NCI-H1092 (cell line): Measurements from ENCODE around the gene SHISAL2A.
"Not testable (repeated sequence)": the region's sequence is repeated elsewhere in the genome, so short reads cannot be mapped to it uniquely, and the experiment has no call there.

ENCODE experiments used
- DNase-seq: peaks from one replicate; lab custom pipeline; 2025; lab: John Stamatoyannopoulos, UW

The SHISAL2A gene

DNA sequence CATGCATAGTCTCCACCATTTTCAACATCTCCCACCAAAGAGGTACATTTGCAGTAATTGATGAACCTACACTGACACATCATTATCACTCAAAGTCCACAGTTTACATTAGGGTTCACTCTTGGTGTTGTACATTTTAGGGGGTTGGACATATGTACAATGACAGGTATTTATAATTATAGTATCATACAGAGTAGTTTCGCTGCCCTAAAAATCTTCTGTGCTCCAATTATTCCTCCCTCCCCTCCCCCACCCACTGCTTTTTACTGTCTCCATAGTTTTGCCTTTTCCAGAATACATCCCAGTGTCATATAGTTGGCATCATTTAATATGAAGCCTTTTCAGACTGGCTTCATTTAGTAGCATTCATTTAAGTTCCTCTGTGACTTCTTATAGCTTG, 51.6 kb downstream of the SHISAL2A start:
- DNase-seq: no peak

DNA sequence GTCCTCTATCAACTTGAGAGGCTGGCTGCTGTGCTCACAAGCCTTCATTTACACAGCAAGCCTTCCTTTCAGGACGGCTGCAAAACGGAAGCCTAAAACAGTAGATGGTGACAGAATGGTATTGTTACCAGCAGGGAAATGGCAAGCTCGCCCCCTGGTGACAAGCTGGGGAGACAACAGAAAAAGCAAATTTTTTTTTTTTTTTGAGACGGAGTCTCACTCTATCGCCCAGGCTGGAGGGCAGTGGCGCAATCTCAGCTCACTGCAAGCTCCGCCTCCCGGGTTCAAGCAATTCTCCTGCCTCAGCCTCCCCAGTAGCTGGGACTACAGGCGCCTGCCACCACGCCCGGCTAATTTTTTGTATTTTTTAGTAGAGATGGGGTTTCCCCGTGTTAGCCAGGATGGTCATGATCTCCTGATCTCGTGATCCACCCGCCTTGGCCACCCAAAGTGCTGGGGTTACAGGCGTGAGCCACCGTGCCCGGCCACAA, 53.3 kb downstream of the SHISAL2A start:
- DNase-seq: not testable (repeated sequence)

DNA sequence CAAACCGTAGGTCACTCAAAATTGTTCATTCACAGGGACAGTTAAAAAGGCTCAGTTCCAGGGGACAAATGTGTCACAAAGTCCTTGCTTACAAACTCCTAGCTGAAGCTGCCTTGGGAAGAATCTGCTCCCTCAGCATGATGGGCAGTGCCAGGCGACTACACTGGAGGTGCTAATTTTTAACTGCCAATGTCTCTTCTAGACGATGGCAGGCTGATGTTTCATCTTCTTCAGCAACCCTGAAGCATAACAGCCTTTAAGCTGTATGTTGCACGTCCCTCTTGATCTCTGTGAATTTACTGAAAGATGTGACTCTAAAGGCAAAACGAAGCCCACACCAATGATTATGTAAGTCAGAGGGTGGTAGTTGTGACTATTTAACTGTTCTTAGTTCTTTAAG, 53.9 kb downstream of the SHISAL2A start:
- DNase-seq: no peak

DNA sequence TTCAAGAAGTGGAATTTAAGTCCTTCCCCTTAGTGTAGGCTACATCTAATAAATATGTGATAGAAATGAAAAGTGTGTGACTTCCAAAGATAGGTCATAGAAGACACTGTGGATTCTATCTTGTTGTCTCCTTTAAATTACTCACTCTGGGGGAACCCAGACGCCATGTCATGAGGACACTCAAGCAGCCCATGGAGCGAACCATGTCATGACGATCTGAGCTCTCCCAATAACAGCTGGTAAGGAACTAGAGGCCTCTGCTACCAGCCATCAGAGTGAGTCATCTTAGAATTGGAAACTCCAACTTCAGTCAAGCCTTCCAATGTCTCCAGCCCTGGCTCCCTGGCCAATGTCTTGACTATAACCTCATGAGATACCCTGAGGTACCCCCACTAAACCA, 58.9 kb downstream of the SHISAL2A start:
- no peak for DNase-seq

DNA sequence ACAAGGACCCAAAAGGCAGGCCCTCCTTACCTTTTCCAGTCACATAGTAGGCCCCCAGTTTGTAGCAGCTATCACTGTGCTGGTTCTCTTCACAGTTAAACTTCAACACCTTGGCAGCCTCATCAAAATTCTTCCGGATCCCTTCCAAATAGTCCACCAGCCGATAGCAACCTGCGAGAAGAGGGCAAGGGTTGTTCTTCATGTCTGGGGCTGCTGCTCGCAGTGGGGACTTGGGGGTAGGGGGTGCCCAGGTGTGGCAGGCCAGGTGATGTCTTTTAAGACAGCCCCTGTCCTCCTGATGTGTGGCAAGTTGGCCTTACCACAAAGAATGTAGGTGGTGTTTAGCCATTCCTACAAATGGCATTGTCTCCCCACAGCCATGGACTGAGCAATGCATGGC, 59.7 kb downstream of the SHISAL2A start:
- DNase-seq: no peak

DNA sequence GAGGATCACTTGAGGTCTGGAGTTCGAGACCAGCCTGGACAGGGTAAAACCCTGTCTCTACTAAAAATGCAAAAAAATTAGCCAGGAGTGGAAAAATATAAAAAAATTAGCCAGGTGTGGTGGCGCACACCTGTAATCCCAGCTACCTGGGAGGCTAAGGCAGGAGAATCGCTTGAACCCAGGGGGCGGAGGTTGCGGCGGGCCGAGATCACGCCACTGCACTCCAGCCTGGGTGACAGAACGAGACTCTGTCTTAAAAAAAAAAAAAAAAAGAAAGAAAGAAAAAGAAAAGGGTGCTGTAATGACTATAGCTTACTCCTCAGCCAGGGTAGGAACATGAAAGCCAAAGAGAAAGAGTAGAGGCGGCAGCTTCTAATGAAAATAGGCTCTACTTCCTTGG, 60.4 kb downstream of the SHISAL2A start:
- DNase-seq: not testable (repeated sequence)

DNA sequence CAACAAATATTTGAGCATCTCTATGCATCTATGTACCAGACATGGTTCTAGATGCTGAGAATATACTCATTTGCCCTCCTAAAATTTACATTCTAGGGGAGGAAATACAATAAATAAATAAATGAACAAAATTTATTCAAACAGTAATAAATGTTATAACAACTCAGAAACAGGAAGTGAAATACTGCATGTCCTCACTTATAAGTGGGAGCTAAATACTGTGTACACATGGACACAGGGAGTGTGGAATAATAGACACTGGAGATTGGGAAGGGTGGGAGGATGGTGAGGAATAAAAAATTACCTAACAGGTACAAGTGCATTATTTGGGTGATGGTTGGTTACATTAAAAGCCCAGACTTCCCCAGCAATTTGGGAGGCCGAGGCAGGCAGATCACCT, 60.9 kb downstream of the SHISAL2A start:
- DNase-seq: no peak

DNA sequence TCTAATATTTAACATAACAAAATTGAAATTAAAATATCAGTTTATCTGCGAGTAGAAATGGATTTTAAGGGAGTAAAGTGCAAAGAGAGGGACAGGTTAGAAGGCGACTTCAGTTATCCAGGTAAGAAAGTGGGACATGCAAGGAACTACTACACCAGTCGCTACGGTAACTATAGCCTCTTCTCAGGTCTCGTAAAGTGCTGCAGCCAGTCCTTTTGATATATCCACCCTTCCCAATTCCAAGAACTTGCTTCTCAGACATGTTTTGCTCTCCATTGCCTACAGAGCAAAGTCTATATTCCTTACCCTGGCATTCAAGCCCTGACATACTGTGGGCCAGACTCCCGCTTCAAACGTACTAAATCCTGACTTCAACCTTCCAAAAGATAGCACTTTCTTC, 62.7 kb downstream of the SHISAL2A start:
- DNase-seq: no peak

DNA sequence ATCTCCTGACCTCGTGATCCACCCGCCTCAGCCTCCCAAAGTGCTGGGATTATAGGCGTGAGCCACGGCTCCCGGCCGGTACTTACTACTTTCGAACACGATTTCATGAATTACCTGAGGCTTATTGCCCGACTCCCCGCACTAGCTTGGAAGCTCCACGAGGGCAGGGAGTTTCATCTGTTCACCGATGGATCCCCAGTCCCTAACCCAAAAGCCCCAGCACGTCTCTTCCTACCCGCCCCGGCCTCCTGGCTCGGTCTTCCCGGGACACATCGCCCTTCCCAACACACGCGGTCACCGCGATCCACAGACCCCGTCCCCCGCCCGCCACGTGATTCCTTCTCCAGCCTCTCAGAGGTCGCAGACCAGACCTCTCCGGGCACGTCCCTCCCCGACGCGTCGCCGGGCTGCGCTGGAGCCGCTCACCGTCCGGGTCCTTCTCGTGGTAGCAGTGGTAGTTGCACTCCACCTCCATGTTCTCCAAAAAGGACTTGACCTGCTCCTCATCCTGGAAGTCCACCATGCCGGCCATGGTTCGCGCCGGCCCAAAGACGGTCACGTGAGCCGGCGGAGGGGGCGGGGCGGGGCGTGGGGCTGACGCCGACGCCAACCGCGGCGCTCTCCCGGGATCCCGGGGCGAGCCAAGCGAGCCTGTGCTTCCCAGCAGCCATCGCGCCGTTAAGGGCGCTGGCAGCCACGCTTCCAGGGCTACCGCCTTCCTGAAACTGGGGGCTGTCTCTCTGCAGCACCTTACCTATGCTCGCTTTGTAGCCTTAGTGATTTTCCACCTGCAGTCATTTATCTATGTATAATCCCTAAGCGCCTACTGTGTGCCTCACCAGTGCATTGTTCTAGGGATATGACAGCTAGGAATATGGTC, 65.1 kb downstream of the SHISAL2A start, which contains the start of gene COA7:
Gene COA7, minus strand, starts transcription at position 553 of the 880 bp plus-strand sequence. Its CDS starts 21 bp downstream, at position 532.
- DNase-seq: peak; percentile 66

DNA sequence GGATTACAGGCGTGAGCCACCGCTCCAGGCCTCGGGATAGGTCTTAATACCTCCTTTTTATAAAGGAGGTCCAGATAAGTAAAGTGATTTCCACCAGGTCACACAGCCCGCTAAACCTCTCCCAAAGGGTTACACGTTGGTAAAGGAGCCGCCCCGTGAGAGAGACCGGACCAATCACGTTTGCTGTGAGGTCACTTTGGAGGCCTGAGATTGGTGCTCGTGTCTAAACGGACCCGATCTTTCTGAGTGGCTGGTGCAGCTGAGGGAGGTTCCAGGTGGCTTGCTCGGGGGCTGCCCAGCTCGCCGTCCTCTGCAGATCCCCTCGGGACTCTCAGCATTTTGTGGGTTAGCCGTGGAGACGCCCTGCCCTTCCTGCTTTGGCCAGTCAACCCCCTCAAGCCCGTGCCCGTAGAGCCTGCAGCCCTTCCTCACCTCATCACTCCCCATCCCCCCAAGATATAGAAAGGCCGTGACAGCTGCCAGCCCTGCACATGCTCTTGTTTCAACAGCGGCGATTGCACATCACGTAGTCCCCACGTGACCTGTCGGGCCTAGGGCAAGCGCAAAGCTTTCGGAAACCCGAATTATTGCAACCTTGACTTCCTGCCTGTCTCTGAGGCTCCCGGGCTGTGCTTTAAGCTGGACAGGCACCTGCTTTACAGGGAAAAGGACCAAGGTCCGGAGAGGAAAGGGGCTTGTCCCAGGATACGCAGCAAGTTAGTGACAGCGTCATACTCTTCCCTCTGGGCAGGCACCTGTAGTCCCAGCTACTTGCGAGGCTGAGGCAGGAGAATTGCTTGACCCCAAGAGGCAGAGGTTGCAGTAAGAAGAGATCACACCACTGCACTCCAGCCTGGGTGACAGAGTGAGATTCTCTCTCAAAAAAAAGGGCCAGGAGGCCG, 70.2 kb downstream of the SHISAL2A start:
- peak; percentile 79 for DNase-seq

DNA sequence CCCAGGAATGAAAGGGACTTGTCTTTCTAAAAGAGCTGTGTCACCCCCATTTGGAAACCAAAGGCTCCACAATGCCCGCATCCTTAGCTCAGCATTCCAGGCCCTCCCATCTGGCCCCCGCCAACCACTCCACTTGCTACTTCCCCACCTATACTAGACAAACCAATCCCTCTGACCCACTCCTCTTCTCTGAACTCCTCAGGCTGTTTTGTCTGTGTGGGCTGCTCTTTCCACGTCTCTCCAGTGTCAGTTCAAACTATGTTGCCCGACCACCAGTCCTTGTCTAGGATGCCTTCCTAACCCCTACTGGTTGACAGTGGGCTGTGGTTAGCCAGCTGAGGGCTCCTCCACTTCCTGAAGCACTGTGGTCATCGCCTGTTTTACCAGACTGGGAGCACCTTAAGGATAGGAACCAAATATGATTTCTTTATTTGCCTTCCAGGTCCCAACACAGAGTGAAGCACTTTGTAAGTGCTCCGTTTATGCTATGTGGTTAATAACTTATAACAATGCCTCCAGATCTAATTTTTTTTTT, 73.2 kb downstream of the SHISAL2A start:
- DNase-seq: no peak
